Epithelial cell of proximal tubule (primary cell): ENCODE results near the gene GRM4. TPM values are rescaled to one million over a fixed set of nuclear protein-coding genes. Genes with fewer than 3 reads are reported as not detected.

Source experiments
- DNase-seq: peaks from one replicate; pipeline ENCODE4 v3.0.0-alpha.2; 2011; ENCODE audit warnings: low read depth
- H3K4me3 ChIP-seq: 2 replicates; pipeline ENCODE4 v1.5.1; 2011; ENCODE audit warnings: low read depth, mild to moderate bottlenecking, low read length
- CTCF ChIP-seq: conservative IDR thresholded peaks from 2 replicates; pipeline ENCODE4 v1.5.1; 2012; ENCODE audit warnings: low read depth, mild to moderate bottlenecking, low read length
- total RNA-seq: library from RNA; depleted of rRNA; stranded (reverse); fragments of >200 nt; gene quantifications from 2 replicates; pipeline ENCODE4 v1.2.3, GENCODE V29; 2015

The GRM4 gene
- total RNA-seq, 1 donor from 2014 or later, result not detected

- no peak for TF ChIP-seq CTCF
- DNase-seq, result no peak
These were observed 41.3 kb downstream of the GRM4 start for GRCh38 chr6:34104628-34105027.

GRCh38 chr6:34104186-34104585 is 41.7 kb downstream of the GRM4 start:
- no peak for DNase-seq
- H3K4me3 ChIP-seq, result no peak overlapping the region
- no peak for TF ChIP-seq CTCF

More at GRCh38 chr6:34104628-34105027, 41.3 kb downstream of the GRM4 start:
- no peak overlapping the region for H3K4me3 ChIP-seq

GRCh38 chr6:34103321-34103720 is 42.6 kb downstream of the GRM4 start:
- no peak overlapping the region for H3K4me3 ChIP-seq
- no peak for DNase-seq
- no peak for TF ChIP-seq CTCF

GRCh38 chr6:34102696-34103095 is 43.2 kb downstream of the GRM4 start:
- DNase-seq, result no peak
- TF ChIP-seq CTCF, result no peak
- no peak overlapping the region for H3K4me3 ChIP-seq

GRCh38 chr6:34102099-34102656 is 43.7 kb downstream of the GRM4 start:
- TF ChIP-seq CTCF, result no peak
- no peak for DNase-seq
- no peak overlapping the region for H3K4me3 ChIP-seq

- DNase-seq, result no peak
- no peak for TF ChIP-seq CTCF
These were observed 45.1 kb downstream of the GRM4 start for GRCh38 chr6:34100788-34101187.

GRCh38 chr6:34099878-34100277 is 46.0 kb downstream of the GRM4 start:
- no peak for DNase-seq
- no peak overlapping the region for H3K4me3 ChIP-seq
- TF ChIP-seq CTCF, result no peak

More at GRCh38 chr6:34100788-34101187, 45.1 kb downstream of the GRM4 start:
- H3K4me3 ChIP-seq, result no peak overlapping the region
